DND-41 (cell line): ENCODE data around the gene GLMP.

Source experiments
- ATAC-seq: fragments of 200-7000 bp; cut with Tn5 transposase; 3 replicates; pipeline ENCODE4 v1.9.1; 2021; ENCODE audit warnings: low read depth; ENCODE audit not compliant: insufficient read depth
- DNase-seq: peaks from one replicate; pipeline ENCODE4 v3.0.0-alpha.2; 2020
- H2AFZ ChIP-seq: 2 replicates; pipeline ENCODE4 v1.6.0; 2012; ENCODE audit warnings: low read depth, low read length
- H3K27ac ChIP-seq: 2 replicates; pipeline ENCODE4 v1.5.1; 2012; ENCODE audit warnings: low read length, inconsistent platforms
- H3K27me3 ChIP-seq: fragments of 200-600 bp; sonication (generic); 2 replicates; pipeline ENCODE4 v1.6.0; 2012; ENCODE audit warnings: low read length, mild to moderate bottlenecking, inconsistent platforms; ENCODE audit not compliant: insufficient read depth, poor library complexity
- H3K36me3 ChIP-seq: 2 replicates; pipeline ENCODE4 v1.5.1; 2012; ENCODE audit warnings: low read length, inconsistent platforms; ENCODE audit not compliant: insufficient read depth
- H3K4me1 ChIP-seq: 2 replicates; pipeline ENCODE4 v1.5.1; 2012; ENCODE audit warnings: mild to moderate bottlenecking, low read length; ENCODE audit not compliant: insufficient read depth
- H3K4me2 ChIP-seq: 2 replicates; pipeline ENCODE4 v1.6.0; 2012; ENCODE audit warnings: mild to moderate bottlenecking, moderate library complexity, low read length, inconsistent platforms; ENCODE audit not compliant: insufficient read depth
- H3K4me3 ChIP-seq, 2 experiments: fragments of 200-600 bp in 1 of 2; shearing (Covaris generic) in 1 of 2; 2 replicates each; pipeline ENCODE4 v1.5.1; 2012 to 2016; ENCODE audit warnings: inconsistent platforms in 2 of 2, low read length in 2 of 2, mild to moderate bottlenecking in 2 of 2, low read depth in 1 of 2, moderate library complexity in 1 of 2
- H3K79me2 ChIP-seq: 2 replicates; pipeline ENCODE4 v1.6.0; 2012; ENCODE audit warnings: low read length, inconsistent platforms; ENCODE audit not compliant: insufficient read depth
- H3K9ac ChIP-seq: 2 replicates; pipeline ENCODE4 v1.6.0; 2012; ENCODE audit warnings: low read depth, mild to moderate bottlenecking, inconsistent platforms, low read length, moderate library complexity
- H3K9me3 ChIP-seq: 2 replicates; pipeline ENCODE4 v1.5.1; 2012; ENCODE audit warnings: low read length, moderate library complexity, mild to moderate bottlenecking, inconsistent platforms; ENCODE audit not compliant: insufficient read depth, severe bottlenecking
- H4K20me1 ChIP-seq: 2 replicates; pipeline ENCODE4 v1.6.0; 2012; ENCODE audit warnings: low read length; ENCODE audit not compliant: insufficient read depth
- EZH2 ChIP-seq: IDR thresholded peaks from 3 replicates; pipeline ENCODE4 v1.6.1; 2012; ENCODE audit warnings: borderline replicate concordance, low read depth, mild to moderate bottlenecking, moderate library complexity, low read length, inconsistent platforms; ENCODE audit not compliant: severe bottlenecking
- TF ChIP-seq, protein P1 (sequence below): IDR thresholded peaks from 2 replicates; pipeline ENCODE4 v1.5.1; 2012; ENCODE audit warnings: borderline replicate concordance, low read length, moderate library complexity, mild to moderate bottlenecking; ENCODE audit not compliant: poor library complexity, severe bottlenecking; ENCODE audit errors: extremely low read depth

GLMP gene

GRCh38 chr1:156303241-156303640, 7.8 kb upstream of the GLMP start:
- Histone ChIP-seq H4K20me1 (no peaks in the 10 kb centered on the region), H3K79me2 (no peaks in the 10 kb centered on the region), H3K27ac (no peak overlapping the region), H3K4me2 (no peak overlapping the region), H2AFZ (no peak overlapping the region), H3K4me3 (no peak overlapping the region), H3K4me1 (no peaks in the 10 kb centered on the region), H3K27me3 (no peaks in the 10 kb centered on the region), H3K9me3 (no peaks in the 10 kb centered on the region), H3K36me3 (peaks cover 23% of the 10 kb centered on the region), H3K9ac (no peak overlapping the region)
- TF ChIP-seq EZH2: no peak
- TF ChIP-seq, protein P1, sequence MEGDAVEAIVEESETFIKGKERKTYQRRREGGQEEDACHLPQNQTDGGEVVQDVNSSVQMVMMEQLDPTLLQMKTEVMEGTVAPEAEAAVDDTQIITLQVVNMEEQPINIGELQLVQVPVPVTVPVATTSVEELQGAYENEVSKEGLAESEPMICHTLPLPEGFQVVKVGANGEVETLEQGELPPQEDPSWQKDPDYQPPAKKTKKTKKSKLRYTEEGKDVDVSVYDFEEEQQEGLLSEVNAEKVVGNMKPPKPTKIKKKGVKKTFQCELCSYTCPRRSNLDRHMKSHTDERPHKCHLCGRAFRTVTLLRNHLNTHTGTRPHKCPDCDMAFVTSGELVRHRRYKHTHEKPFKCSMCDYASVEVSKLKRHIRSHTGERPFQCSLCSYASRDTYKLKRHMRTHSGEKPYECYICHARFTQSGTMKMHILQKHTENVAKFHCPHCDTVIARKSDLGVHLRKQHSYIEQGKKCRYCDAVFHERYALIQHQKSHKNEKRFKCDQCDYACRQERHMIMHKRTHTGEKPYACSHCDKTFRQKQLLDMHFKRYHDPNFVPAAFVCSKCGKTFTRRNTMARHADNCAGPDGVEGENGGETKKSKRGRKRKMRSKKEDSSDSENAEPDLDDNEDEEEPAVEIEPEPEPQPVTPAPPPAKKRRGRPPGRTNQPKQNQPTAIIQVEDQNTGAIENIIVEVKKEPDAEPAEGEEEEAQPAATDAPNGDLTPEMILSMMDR: no peak
- no peak for DNase-seq
- ATAC-seq: no peak

- peaks cover 3% of the 10 kb centered on the region; the same call in 1 of the 2 replicates for H3K36me3 ChIP-seq
- H3K9ac ChIP-seq: no peak within 1 kb of the TSS
- no peak within 1 kb of the TSS for H3K4me2 ChIP-seq
- TF ChIP-seq EZH2: no peak
- TF ChIP-seq, protein P1: no peak
- peaks cover 9% of the 10 kb centered on the region for H3K79me2 ChIP-seq
- no peak for ATAC-seq
- no peak within 1 kb of the TSS for H3K4me3 ChIP-seq
- no peak within 1 kb of the TSS for H3K27ac ChIP-seq
- DNase-seq: no peak
- peaks cover 17% of the 10 kb centered on the region for H3K4me1 ChIP-seq
- no peaks in the 10 kb centered on the region for H3K27me3 ChIP-seq
- H2AFZ ChIP-seq: no peak within 1 kb of the TSS
- H4K20me1 ChIP-seq: no peaks in the 10 kb centered on the region
- H3K9me3 ChIP-seq: no peaks in the 10 kb centered on the region
Measured at GRCh38 chr1:156298852-156299357, 3.4 kb upstream of the GLMP start, which contains the start of gene VHLL. Gene VHLL (minus strand): TSS chr1:156299307. CDS start chr1:156299189, 118 bp downstream.

DNA sequence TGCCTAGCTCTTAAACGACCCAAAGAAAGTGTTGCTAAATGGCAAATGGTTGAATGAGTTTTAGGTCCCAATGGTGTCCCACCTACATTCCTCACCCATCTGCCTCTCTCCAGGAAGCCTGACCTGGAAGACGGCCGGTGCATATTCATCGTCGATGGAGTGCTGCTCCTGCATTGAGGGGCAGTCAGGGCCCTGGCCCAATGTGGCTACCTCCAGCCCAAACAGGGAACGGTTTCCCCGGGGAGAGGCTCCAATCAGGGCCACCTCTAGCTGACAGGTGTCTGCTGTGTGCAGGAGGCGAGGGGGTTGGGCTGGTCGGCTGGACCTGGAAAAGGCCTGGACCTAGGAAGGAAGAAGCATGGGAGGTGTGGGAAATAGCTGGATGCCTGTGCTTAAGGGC, 1.6 kb downstream of the GLMP start:
- DNase-seq: no peak
- Histone ChIP-seq H3K4me1 (peaks cover 17% of the 10 kb centered on the region), H3K79me2 (peaks cover 9% of the 10 kb centered on the region), H3K4me3 (no peak overlapping the region), H3K9ac (no peak overlapping the region), H2AFZ (no peak overlapping the region), H3K36me3 (peaks cover 27% of the 10 kb centered on the region), H3K4me2 (no peak overlapping the region), H3K9me3 (no peaks in the 10 kb centered on the region), H4K20me1 (no peaks in the 10 kb centered on the region), H3K27ac (no peak overlapping the region), H3K27me3 (no peaks in the 10 kb centered on the region)
- ATAC-seq: no peak
- no peak for TF ChIP-seq EZH2
- TF ChIP-seq, protein P1: no peak

DNA sequence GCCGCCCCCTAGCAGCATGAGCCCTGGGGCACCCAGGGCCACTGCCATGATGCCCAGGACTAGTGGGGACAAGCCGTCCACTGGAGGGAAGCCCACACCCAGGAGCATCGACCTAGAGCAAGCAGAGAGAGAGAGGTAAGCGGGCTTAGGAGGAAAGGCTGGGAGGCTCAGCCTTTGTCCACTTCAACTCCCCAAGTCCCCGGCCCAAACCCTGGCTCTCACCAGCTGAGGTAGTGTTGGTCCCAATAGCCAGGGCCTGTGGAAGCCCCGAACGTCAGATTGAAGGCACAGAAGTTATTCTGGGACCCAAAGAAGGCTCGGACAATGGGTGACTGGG, 2.4 kb downstream of the GLMP start:
- Histone ChIP-seq H2AFZ (no peak overlapping the region), H3K9ac (no peak overlapping the region), H4K20me1 (no peaks in the 10 kb centered on the region), H3K4me2 (no peak overlapping the region), H3K27ac (no peak overlapping the region), H3K9me3 (no peaks in the 10 kb centered on the region), H3K4me1 (peaks cover 17% of the 10 kb centered on the region), H3K4me3 (no peak overlapping the region), H3K79me2 (peaks cover 9% of the 10 kb centered on the region), H3K27me3 (no peaks in the 10 kb centered on the region), H3K36me3 (peaks cover 27% of the 10 kb centered on the region)
- ATAC-seq (no peak), DNase-seq (no peak)
- TF ChIP-seq, protein P1: no peak
- TF ChIP-seq EZH2: no peak
